Measurements from ENCODE around the gene MEGF6.

MEGF6 gene

GRCh38 chr1:3539707-3540425 lies 71.4 kb downstream of the MEGF6 start:
- DNase-seq (ENCODE audit: low read depth in 2 of 2), result peak in 1 of 2 donors; percentile 28
- TF ChIP-seq CTCF (IDR thresholded peaks at IDR 0.05; ENCODE audit: low read depth, low read length), result no peak
- H3K4me3 ChIP-seq (replicated peaks in 1 of 2; ENCODE audit: low read depth in 2 of 2, low read length in 2 of 2), result no peak overlapping the region

- no peak for TF ChIP-seq CTCF (IDR thresholded peaks at IDR 0.05; ENCODE audit: low read depth, low read length)
- no peak for DNase-seq (ENCODE audit: low read depth in 2 of 2)
- no peak overlapping the region for H3K4me3 ChIP-seq (replicated peaks in 1 of 2; ENCODE audit: low read depth in 2 of 2, low read length in 2 of 2)
Measured at GRCh38 chr1:3537359-3537758, 73.9 kb downstream of the MEGF6 start.

- no peak for TF ChIP-seq CTCF (IDR thresholded peaks at IDR 0.05; ENCODE audit: low read depth, low read length)
- H3K4me3 ChIP-seq (replicated peaks in 1 of 2; ENCODE audit: low read depth in 2 of 2, low read length in 2 of 2), result no peak overlapping the region
- DNase-seq (ENCODE audit: low read depth in 2 of 2), result no peak
Measured at GRCh38 chr1:3536420-3537195, 74.7 kb downstream of the MEGF6 start.

- no peak overlapping the region for H3K4me3 ChIP-seq (replicated peaks in 1 of 2; ENCODE audit: low read depth in 2 of 2, low read length in 2 of 2)
- DNase-seq (ENCODE audit: low read depth in 2 of 2), result no peak
- TF ChIP-seq CTCF (IDR thresholded peaks at IDR 0.05; ENCODE audit: low read depth, low read length), result no peak
Measured at GRCh38 chr1:3535732-3536131, 75.6 kb downstream of the MEGF6 start.

GRCh38 chr1:3534803-3535637 lies 76.3 kb downstream of the MEGF6 start:
- TF ChIP-seq CTCF (IDR thresholded peaks at IDR 0.05; ENCODE audit: low read depth, low read length), result no peak
- DNase-seq (ENCODE audit: low read depth in 2 of 2), result no peak
- no peak overlapping the region for H3K4me3 ChIP-seq (replicated peaks in 1 of 2; ENCODE audit: low read depth in 2 of 2, low read length in 2 of 2)

- DNase-seq (ENCODE audit: low read depth in 2 of 2), result no peak
- no peak for TF ChIP-seq CTCF (IDR thresholded peaks at IDR 0.05; ENCODE audit: low read depth, low read length)
- no peak overlapping the region for H3K4me3 ChIP-seq (replicated peaks in 1 of 2; ENCODE audit: low read depth in 2 of 2, low read length in 2 of 2)
Measured at GRCh38 chr1:3533067-3534048, 78.0 kb downstream of the MEGF6 start.
